Uterus (tissue), 2 donors: ENCODE measurements around the gene LYSMD2.

Experiments used
- CTCF ChIP-seq, 4 experiments: fragments of 200-600 bp in 2 of 4; fragments of 450-650 bp in 2 of 4; sonication (generic) in 2 of 4; IDR thresholded peaks; one replicate each; pipeline ENCODE4 v1.5.1; 2016 to 2019; ENCODE audit warnings: antibody characterized with exemption in 4 of 4, mild to moderate bottlenecking in 2 of 4, moderate library complexity in 1 of 4
- POLR2A ChIP-seq, 2 donors: fragments of 450-650 bp; IDR thresholded peaks; one replicate each; pipeline ENCODE4 v1.6.1; 2016; ENCODE audit warnings: antibody characterized with exemption in 2 of 2, mild to moderate bottlenecking in 1 of 2, moderate library complexity in 1 of 2

GRCh38 chr15:51766341-51766740 lies 28.9 kb upstream of the LYSMD2 start:
- TF ChIP-seq CTCF (IDR thresholded peaks at IDR 0.05): no peak
- no peak for TF ChIP-seq POLR2A (IDR thresholded peaks at IDR 0.05)
